Measurements from ENCODE around the gene LSM14A. TPM values are rescaled to one million over a fixed set of nuclear protein-coding genes. Genes with fewer than 3 reads are reported as not detected.

Gene LSM14A
- total RNA-seq, 1 experiment from 2014 or later, result 137 TPM

DNA sequence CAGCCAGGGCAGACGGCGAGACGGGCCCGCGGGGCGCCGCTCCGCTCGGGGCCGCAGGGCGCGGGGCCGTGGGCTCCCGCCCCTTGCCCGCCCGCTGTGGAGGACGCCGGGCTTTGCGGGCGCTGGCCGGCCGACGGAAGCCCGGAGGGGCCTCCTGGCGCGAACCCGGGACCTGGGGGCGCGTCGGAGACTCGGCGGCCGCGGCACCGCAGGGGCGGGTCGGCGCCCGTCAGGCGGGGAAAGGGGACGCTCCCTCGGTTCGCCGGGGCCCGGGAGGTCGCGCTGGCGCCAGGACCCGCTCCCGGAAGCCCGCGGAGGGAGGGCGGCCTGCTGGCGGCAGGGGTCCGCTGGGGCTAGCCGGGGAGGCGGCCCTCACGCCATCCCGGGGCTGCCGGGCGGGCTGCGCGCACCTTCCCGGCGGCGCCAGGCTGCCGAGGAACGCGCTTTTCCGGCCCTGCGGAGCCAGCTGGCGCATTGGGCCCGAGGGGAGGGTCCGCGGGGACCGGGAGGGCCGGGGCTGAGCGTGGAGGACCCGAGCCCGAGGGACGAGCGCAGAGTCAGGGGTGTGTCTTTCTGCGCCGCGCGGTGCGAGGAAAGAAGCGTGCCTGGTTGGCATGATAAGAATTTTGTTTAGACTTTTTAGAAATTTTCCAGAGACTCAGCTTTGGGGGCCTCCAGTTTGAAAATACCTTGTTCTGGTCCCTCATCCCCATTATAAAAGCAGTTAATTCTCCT lies 82.6 kb downstream of the LSM14A start:
- no peak for DNase-seq (ENCODE audit: low read depth)

DNA sequence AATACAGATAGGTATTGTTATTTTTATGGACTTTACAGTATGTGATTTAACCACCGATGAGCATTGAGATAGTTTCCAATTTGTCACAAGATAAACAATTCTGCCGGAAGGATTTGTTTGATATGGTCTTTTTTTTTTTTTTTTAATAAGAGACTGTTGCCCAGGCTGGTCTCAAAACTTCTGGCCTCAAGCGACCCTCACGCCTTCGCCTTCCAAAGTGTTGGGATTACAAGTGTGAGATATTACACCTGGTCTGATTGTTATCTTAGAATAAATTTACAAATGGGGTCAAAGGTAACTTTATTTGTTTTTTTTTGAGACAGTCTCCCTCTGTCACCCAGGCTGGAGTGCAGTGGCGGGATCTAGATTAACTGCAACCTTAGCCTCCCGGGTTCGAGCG lies 83.2 kb downstream of the LSM14A start:
- no peak for DNase-seq (ENCODE audit: low read depth)

DNA sequence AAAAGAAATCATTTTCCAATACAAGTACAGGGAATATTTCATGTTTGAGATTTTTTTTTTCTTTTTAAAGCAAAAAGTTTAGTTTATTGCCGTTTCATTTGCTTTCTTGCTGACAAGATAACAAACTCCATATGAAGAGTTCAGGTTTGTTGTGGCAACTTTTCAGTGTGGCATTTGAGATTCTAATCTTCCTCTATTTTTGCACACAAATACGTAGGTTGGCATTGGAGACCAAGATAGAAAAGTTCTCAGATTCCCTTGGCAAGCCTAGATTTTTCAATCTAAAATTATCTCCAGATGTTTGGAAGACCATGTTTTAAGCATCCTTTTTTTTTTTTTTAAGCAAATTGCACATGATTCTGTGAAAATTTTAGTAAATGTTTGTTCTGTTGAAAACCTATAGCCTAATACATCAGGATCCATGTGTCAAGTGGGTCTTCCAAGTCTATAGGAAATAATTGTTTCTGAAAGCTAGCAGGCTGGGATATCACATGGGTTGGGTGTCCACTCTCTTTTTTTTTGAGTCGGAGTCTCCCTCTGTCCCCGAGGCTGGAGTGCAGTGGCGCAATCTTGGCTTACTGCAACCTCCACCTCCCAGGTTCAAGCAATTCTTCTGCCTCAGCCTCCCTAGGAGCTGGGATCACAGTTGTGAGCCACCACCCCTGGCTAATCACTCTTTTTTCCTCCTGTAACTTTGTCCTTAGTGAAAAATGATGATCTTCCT lies 84.7 kb downstream of the LSM14A start:
- no peak for DNase-seq (ENCODE audit: low read depth)

DNA sequence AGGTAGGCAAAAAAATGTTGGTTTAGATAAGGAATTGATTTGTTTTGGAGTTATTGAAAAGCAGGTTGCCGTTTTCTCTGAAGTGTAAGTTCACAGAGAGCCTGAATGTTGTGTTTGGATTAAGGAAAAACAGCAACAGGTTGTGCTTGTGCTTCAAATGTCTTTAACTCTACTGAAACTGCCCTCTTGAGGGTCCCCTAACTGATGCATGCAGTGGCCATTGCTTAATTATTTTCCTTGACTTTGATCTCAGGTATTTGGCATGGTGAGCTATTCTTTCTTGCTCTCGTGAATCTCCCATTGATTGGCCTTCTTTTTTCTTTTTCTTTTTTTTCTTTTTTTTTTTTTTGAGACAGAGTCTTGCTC lies 85.2 kb downstream of the LSM14A start:
- DNase-seq (ENCODE audit: low read depth), result no peak

DNA sequence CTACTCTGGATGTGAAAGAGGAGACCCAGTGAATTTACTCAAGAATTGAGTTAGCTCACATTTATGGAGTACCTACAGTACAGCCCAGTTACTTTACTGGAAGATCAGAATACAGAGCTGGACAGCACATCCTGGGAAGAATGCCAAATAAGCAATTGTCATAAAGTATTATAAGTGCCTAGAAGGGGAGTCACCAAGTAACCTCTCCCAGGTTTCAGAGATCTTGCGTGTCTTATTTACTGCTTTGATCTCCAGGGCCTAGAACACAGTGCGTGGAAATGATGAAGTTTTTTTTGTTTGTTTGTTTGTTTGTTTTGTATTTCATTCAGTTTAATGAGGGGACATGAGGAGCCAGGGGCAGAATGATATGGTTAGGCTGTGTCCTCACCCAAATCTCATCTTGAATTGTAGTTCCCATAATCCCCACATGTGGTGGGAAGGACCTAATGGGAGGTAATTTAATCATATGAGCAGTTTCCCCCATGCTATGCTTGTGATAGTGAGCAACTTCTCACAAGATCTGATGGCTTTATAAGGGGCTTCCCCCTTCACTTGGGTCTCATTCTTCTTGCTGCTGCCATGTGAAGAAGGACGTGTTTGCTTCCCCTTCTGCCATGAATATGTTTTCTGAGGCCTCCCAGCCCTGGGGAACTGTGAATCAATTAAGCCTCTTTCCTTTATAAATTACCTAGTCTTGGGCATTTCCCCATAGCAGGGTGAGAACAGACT lies 87.2 kb downstream of the LSM14A start:
- DNase-seq (ENCODE audit: low read depth), result no peak

DNA sequence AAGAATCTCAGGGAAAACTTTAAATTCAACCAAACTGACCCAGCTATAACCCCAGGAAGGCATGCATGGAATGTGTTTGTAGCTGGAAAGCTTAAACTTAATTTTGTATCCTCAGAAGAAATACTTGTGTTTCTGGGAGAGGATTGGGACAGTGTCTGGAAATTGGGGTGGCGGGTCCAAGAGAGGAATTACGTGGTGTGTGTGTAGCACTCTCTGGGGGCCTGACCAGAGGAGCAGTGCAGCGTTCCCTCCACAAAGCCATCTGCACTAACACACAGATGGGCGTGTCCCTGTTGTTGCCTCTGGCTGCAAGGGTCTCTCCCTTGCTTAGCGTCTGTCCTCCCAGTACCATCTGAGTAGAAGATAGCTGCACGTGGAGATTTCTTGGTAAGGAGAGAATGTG lies 88.5 kb downstream of the LSM14A start:
- no peak for DNase-seq (ENCODE audit: low read depth)

DNA sequence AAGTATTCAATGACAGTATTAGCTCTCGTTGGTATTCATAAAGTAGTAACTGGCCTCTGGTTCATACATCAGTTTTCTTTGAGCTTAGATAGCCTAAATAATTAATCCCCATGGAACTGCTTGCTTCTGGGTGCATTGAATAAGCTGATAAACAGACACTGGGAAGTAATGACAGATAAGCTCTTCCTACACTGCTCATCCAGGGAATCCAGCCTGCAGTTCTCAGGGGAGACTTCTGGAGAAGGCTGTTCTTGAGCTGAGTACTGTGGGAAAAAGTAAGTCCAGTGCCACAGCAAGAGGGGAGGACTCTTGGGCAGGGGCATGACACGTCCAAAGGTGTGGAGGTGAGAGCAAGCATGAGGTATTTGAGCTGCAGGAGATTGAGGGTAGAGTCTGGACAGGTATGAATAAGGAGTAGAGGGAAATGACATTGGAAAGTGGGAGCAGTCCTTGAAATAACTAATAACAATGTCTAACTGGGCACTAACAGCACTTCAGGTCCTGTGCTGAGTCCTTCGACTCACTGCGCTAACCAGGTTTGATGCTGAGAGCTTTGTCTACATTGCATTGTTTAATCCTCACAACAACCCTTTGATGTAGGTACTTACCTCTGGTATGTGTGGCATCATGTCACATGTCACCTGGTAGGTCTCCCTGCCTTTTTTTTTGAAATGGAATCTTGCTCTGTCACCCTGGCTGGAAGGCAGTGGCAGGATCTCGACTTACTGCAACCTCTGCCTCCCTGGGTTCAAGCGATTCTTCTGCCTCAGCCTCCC lies 89.2 kb downstream of the LSM14A start:
- DNase-seq (ENCODE audit: low read depth), result no peak

DNA sequence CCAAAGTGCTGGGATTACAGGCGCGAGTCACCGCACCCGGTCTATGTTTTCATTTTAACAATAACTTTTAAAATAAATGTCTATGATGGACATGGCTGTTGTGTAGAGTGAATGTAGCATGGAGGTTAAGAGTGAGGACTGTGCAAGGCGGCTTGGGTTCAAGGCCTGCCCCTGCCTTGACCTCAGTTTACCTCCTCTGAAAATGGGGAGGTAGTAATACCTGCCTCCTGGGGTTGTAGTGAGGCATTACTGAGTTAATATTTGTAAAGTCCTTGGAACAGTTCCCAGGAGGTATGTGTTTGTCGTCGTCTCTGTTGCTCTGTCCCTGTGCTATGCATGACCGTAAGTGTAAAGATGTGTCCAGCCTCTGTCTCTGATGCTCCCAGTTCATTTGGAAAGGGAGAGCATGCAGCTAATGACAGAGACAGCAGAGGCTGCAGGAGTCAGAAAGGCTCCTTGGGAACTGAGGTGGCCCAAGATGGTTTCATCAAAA lies 91.5 kb downstream of the LSM14A start:
- DNase-seq (ENCODE audit: low read depth), result no peak

DNA sequence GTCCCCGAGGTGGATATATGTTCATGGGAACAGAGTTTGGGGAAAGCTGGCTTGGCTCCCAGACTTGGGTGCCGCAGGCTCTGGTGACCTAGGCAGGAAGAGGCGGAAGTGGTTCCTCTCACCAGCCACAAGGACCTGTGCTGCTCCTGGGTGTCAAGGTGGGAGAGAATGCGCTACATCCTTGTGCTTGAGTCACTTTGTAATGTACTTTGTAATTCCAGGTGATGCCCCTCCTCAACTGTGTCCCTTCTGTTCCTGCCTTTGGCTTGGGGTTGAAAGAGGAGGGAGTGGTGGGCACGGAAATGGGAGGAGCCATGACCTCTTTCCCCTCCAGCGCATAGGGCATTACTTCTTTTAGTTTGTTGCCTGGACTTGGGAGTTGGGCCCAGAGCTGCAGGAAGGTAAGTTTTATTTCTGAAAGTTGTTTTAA lies 92.9 kb downstream of the LSM14A start:
- no peak for DNase-seq (ENCODE audit: low read depth)

DNA sequence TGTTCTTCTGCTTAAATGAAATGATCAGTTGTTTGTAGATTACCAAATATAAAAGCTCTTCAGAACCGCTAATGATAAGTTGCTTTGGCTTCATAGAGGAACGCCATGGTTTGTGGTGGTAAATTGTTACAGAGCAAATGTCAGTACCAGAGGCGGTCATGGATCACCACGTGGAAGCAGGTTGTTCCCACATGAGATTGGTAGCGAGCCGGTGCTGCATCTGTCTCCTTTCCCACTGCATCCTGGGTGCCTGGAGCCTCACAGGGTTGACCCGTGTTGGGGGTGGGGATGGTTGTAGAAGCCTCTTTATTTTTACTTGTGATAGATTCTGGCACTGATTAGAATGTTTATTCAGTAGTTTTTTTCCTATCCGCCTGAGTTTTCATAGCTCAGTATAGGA lies 96.8 kb downstream of the LSM14A start:
- no peak for DNase-seq (ENCODE audit: low read depth)

DNA sequence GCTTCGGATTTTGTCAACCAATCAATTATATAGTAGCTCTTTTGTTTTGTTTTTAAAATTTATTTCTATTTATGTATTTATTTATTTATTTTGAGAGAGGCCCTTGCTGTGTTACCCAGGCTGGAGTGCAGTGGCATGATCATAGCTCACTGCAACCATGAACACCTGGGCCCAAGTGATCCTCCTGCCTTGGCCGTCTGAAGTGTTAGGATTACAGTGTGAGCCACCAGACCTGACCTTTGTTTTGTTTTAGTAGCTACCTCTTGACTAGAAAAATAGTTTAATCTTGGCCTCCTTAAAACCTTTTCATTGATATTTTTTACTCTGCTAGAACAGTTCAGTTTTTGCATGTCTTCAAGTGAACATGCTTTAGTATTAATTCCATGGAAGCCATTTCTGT lies 97.2 kb downstream of the LSM14A start:
- DNase-seq (ENCODE audit: low read depth), result no peak

DNA sequence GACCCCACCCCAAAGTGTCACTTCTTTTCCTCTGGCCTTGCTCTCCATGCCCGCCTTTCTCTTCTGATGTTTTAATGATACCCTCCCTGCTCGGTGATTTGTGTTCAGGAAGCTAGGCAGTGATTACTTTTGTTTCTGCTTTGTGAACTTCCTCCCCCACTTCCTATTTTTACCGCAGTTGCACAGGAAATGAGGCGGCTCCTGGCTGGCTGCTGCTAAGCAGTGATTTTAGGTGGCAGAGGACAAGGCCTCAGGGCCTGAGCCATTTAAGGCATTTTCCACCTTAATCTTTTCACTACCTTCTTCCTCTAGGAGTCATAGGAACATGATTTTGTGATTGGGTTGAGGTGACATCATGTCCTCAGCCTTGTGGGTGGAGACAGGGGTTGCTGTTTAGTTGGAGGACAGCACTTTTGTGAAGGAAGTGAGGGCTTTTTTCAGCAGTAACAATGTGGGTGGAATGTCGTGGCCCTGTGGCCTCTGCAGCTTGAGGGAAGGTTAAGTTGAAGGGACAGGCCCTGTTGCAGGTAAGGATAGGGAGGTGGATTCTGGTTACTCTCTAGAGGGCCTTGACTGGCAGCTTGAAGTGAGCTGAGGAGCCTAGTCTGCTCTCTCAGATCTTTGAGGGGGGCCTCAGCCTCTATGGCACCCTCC lies 97.8 kb downstream of the LSM14A start:
- peak; percentile 91 for DNase-seq (ENCODE audit: low read depth)

DNA sequence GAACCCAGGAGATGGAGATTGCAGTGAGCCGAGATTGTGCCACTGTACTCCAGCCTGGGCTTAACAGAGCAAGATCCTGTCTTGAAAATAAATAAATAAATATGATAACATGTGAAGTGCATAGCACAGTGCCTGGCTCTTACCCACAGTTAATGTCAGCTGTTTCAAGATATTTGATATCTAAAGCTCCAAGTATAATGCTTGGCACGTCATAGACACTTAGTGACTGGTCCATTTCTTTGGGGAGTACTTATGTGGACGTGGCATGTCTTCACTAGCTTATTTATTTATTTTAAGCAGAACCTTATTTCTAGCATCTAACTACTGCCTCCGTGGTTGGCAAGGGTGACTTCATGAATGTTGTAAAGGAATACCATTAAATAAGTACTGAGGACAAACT lies 100.8 kb downstream of the LSM14A start:
- DNase-seq (ENCODE audit: low read depth), result no peak

DNA sequence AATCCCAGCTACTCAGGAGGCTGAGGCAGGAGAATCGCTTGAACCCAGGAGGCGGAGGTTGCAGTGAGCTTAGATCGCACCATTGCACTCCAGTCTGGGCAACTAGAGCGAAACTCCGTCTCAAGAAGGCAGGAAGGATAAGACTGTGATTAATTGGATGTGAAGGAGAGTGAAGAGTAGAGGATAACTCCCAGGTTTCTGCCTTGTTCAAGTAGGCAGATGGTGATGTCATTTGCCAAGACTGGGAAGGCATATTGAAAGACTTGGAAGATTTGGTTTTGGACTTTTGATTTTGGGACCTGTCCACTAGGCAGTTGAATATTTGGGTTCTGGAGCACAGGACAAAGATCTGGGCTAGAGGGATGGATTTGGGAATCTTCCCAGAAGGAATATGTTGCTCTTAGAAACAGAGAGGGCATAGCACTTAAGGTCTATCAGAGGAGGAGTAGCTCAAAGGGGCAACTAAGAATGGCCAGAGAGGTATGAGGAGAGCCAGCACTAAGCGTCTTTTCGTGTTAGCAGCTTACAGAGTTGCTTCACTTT lies 102.1 kb downstream of the LSM14A start:
- DNase-seq (ENCODE audit: low read depth), result no peak

DNA sequence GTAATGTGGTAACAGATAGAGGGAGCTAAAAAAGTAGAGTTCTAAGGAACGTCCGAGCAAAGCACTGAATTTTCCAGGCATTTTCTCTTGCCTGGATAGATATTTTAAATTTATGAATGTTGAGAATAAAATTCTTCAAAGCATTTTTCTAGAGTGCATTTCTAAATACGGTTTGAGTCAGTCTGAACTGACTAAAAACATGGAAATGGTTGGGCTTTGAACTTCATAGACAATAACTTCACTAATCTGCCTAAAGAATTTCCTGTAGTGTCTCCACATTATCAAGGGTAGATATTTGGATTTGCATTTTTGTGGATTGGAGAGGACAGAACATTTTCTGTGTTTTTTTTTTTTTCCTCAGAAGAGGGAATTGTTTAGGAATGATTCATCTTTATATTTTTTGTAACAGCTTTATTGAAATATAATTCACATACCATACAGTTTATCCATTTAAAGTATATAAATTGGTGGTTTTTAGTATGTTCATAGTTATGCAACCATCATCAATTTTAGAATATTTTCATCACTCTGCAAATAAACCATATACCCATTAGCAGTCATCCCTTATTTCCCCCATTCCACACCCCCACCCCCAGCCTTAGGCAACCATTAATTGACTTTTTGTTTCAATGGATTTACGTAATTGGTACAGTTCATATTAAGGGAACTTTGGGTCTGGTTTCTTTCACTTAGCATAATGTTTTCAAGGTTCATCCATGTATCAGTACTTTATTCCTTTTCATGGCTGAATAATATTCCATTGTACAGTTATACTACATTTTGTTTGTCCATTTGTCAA lies 102.7 kb downstream of the LSM14A start:
- peak; percentile 83 for DNase-seq (ENCODE audit: low read depth)

DNA sequence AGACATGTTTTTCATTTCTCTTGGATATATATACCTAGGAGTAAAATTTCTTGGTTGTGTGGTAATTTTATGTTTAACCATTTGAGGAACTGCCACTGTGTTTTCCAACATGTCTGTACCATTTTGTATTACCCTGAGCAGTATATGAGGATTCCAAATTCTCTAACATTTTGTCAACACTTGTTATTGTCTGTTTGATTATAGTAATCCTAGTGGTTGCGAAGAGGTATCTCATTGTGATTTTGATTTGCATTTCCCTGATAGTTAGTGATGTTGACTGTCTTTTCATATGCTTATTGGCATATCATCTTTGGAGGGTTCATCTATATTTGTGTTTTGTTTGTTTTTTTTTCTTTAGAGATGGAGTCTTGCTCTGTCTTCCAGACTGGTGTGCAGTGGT lies 103.4 kb downstream of the LSM14A start:
- DNase-seq (ENCODE audit: low read depth), result no peak

DNA sequence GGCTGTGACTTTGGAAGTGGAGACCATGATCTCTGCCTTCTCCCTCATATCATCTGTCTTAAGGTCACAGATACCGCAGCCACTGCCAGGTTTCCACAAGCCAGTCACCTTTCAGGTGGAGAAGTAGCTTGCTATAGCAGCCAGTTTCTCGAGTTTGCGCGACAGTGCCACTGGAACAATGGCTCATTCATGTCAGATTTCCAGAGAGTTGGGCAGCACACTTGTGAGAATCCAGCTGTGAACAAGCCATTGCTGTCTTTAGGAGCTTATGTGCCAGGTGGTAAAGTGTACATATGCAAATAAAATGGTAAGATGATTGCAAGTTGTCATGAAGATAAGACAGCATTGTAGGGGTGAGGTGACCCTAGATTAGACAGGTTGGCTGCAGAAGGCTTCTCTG lies 104.3 kb downstream of the LSM14A start:
- no peak for DNase-seq (ENCODE audit: low read depth)

DNA sequence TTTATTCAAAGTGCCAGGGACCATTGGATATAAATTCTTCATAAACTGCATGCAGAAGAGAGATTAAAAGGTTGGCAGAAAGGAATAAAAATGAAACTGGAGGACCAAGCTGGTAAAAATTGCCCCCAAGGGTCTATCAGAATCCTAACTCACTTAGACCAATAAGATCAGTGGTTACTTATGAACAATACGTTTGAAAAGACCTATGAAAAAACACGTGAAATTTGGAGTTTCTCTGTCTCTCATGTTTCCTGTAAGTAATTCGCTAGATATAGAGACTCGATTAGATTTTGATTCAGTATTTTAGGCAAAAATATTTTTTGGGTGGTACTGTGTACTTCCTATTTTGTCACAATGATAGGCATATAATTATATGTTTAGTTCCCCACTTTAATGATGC lies 104.9 kb downstream of the LSM14A start:
- DNase-seq (ENCODE audit: low read depth), result no peak

DNA sequence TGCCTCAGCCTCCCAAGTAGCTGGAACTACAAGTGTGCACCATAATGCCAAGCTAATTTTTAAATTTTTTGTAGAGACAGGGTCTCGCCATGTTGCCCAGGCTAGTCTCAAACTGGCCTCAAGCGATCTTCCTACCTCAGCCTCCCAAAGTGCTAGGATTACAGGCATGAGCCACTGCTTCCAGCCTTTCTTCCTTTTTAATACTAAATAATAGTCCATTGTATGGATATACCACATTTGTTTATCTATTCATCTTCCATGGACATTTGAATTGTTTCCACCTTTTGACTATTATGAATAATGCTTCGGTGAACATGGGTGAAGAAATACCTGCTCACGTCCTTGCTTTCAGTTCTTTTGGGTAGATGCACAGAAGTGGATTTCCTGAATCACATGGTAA lies 106.5 kb downstream of the LSM14A start:
- no peak for DNase-seq (ENCODE audit: low read depth)

Measured in HT1080 (cell line).